ENCODE results near the gene KCNV2.

Gene KCNV2

GRCh38 chr9:2758162-2758897, 41.0 kb downstream of the KCNV2 start:
- no peak for DNase-seq (ENCODE audit: low read depth in 2 of 2, low spot score in 1 of 2)

GRCh38 chr9:2758898-2759510, 41.7 kb downstream of the KCNV2 start:
- no peak for DNase-seq (ENCODE audit: low read depth in 2 of 2, low spot score in 1 of 2)

- DNase-seq (ENCODE audit: low read depth in 2 of 2, low spot score in 1 of 2): no peak
These were observed 44.1 kb downstream of the KCNV2 start for GRCh38 chr9:2761424-2761823.

- DNase-seq (ENCODE audit: low read depth in 2 of 2, low spot score in 1 of 2): no peak
These were observed 47.0 kb downstream of the KCNV2 start for GRCh38 chr9:2764353-2764752.

GRCh38 chr9:2765250-2765880, 48.1 kb downstream of the KCNV2 start:
- no peak for DNase-seq (ENCODE audit: low read depth in 2 of 2, low spot score in 1 of 2)

GRCh38 chr9:2767800-2768677, 50.7 kb downstream of the KCNV2 start:
- no peak for DNase-seq (ENCODE audit: low read depth in 2 of 2, low spot score in 1 of 2)

GRCh38 chr9:2771087-2771486, 53.8 kb downstream of the KCNV2 start:
- no peak for DNase-seq (ENCODE audit: low read depth in 2 of 2, low spot score in 1 of 2)

GRCh38 chr9:2771661-2772060, 54.4 kb downstream of the KCNV2 start:
- no peak for DNase-seq (ENCODE audit: low read depth in 2 of 2, low spot score in 1 of 2)

GRCh38 chr9:2777454-2777853, 60.1 kb downstream of the KCNV2 start:
- DNase-seq (ENCODE audit: low read depth in 2 of 2, low spot score in 1 of 2): no peak

GRCh38 chr9:2778816-2779215, 61.5 kb downstream of the KCNV2 start:
- no peak for DNase-seq (ENCODE audit: low read depth in 2 of 2, low spot score in 1 of 2)

Measured in stimulated activated CD8-positive, alpha-beta memory T cell treated with anti-CD3 and anti-CD28 coated beads, Interleukin-4, amount 100 ng/mL, for 1 hour (primary cell).